GM18858 (cell line): Measurements from ENCODE around the gene MYPN.
"Not testable (repeated sequence)": the region's sequence is repeated elsewhere in the genome, so short reads cannot be mapped to it uniquely, and the experiment has no call there.

Experiments
- ATAC-seq: cut with Tn5 transposase; IDR thresholded peaks from one replicate; pipeline ENCODE4 v1.9.1; 2021; ENCODE audit not compliant: unreplicated experiment

Gene MYPN

DNA sequence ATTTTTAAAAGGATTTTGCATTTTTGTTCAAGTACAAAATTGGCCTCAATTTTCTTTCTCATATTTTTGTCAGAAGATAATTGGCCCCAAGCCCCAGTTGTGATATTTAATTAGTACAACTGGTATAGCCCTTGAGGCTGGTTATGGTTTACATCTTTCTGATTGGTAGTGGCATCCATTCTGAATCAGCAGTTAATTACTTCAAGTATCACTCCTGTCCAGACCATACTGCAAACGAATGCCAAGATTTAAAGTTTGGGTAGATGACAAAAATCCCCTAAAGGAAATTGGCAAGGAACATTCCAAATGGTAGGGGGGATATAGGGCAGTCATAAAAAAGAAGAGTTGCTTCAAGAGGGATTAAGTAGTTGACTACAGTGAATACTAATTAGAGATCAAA lies 23.1 kb downstream of the MYPN start:
- no peak for ATAC-seq

DNA sequence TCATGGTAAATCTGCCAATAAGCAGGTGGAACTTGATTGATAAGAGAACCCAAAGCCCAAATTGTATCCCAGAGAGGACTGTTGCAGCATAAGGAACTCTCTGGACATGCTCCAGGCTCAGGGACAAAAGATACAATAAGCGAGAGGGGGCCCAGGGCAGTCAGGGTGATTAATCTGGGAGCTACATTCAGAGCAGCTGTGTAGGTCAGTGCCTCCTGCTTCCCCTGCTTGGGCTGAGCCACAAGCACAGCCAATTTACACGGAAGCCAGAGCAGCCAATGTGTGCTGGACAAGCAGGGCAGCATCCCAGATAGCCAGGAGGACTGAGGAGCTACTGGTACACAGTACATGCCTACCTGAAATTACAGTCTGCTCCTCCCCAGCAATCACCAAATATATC lies 24.2 kb downstream of the MYPN start:
- no peak for ATAC-seq

DNA sequence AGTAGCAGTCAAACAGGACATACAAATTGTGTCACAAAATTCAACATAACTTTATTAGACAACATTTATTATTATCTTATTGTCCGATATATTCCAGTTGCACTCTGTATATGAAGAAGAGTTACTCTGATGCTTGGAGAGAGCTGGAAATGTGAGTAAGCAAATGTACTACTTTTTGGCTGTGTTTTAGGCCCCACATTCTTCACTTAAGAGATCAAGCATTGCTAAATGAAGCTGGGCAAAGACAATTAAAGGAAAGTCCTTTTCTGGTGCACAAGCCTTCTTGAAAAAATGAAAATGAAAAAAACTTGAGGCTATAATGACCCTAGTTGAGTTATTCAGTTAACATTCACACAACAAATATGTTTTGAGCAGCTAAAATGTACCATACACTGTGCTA lies 26.1 kb downstream of the MYPN start:
- ATAC-seq = no peak

DNA sequence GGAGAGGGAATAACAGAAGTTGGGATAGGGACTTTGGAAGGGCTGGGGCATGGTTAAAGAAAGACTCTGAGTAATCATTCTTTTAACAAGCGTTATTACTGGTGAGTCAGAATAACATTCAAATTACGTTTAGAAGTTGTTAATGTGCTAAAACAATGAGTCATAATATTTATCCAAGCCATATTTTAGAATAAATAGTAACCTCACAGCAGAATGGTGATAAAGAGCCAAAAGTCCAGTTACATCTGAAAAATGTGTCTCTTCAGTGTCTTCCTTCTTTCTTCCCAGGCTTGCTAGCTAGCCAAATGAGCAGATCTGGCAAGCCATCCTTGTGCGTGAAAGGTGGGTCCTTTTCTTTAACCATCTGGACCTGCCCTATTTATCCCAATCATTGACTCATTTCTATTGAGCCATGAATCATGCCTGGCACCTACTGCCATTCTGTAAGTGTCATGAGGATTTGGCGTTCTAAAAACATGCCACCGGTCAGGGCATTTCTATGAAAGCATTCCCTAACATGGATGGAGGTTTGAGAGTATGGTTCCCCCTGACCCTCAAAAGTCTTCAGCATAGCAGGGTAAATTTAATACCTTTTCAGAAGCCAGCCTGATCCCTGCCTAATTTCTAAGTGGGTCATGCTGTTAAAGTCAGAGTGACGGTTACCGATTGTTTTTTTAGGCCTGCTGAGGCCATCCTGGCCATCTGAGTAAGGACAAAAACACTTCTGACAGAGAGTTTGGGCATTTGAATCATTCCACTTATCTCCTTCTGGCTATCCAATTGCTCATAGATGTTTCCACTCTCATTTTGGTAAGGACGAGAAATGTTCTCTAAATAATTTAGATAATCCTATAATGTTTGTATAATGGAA lies 26.9 kb downstream of the MYPN start:
- no peak for ATAC-seq

DNA sequence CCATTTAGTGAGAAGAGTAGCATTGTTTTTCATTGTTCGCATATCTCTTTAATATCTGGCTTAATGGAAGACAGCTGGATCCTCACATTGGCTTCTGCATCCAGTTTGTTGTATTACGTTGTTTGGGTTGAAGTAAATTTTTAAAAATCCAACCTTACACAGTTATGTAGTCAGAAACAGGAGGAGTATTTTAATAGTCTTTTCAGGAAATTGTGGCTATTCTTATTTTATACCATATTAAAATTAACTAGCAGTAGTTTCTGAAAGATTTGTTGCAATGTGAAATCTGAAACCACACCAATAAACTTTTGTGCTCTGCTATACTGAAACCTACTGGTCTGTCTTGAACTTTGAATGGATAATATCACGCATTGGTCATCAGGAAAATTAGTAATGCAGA lies 27.9 kb downstream of the MYPN start:
- ATAC-seq = no peak

DNA sequence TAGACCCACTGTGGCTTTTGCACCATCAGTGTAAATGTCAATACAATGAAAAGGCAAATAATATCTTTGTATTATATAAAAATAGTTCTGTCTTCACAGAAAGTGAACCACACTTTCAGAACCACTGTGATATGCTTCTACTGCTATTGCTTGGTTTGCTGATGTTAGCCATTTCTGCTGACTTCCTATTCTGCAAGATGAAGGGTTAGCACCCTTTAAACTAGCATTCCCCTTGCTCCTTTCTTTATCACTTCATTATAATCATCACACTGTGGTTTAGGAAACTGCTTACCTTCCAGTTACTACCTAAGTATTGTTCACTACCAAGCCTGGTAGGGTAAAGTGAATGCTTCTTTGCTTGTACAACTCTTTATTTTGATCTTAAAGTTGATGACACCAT lies 29.2 kb downstream of the MYPN start:
- no peak for ATAC-seq

DNA sequence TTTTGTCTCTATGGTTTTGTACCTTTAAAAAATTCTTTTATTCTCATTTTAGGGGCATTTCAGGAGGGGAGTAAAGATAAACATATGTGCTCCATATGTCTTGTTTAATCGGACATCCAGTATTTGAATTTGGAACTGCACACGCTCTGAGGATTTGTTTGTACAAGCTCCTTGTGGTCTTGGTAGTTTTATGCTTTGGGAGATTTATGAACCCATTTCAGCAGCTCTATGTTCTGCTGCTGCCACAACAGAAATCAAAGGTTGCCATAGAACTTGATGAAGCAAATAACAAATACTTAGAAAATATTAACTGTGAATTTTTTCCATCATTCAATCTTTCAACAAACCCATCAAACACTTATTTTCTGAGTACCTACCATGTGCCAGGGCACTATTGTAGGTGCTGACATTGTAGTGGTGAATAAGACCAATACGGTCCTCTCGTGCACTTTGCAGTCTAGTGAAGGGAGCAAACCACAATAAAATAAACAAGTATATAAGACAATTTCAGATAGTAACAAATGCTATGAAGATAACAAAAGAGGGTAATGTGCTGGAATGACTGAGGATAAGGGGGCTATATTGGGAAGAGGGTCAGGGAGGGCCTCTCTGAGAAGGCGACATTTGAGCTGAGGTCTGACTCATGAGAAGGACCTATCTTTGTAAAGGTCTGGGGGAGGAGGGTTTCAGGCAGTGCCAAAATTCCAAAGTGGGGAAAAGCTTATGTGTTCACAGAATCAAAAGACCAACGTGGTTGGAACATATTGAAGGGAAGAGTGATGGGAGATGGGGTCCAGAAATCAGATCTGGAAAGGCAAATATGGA lies 30.4 kb downstream of the MYPN start:
- ATAC-seq = no peak

DNA sequence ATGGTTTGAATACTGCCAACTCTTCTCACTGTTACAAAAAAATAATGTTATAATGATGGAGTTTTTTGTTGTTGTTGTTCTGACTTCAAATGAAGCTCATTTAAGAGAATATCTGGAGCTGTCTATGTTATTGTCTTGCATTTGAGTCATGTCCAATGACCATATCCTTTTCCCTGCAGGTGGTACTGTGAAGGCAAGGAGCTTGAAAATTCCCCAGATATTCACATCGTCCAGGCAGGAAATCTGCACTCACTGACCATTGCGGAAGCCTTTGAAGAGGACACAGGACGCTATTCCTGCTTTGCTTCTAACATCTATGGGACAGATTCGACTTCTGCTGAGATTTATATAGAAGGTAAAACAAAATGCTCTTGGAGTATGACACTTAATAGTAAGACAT lies 33.5 kb downstream of the MYPN start:
- ATAC-seq = no peak

DNA sequence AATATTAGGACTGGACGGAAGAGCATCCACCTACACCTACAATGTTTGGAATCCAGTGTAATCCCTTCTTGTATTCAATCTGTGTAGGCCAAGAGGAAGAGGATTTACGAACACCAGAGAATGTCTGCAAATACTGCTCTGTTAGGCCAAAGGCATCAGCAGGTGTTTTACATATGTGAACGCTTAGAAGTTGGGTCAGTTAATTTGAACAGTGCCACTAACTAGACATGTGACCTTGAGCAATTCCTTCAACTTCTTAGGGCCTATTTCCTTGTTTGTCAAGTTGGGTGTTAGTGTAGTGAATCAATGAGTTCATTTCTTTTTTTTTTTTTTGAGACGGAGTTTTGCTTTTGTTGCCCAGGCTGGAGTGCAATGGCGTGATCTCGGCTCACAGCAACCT lies 35.4 kb downstream of the MYPN start:
- ATAC-seq = no peak

DNA sequence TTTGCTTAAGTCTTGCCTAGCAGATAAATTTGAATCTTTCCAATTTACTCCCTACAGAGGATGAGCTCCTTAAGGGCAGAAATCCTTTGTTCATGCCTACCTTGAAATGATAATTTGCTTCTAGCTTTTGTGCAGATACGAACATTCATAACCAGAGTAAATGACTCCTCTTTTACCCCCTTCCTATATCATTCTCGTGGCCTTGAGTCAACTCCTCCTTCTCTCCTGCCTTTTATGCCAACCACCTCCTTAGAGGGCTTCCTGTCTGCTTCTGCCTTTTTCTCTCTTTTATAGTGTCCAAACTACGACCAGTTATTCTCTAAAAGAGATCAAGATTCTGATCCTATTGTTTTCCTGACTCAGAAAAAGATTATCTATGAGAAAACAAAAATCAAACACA lies 36.4 kb downstream of the MYPN start:
- ATAC-seq = no peak

DNA sequence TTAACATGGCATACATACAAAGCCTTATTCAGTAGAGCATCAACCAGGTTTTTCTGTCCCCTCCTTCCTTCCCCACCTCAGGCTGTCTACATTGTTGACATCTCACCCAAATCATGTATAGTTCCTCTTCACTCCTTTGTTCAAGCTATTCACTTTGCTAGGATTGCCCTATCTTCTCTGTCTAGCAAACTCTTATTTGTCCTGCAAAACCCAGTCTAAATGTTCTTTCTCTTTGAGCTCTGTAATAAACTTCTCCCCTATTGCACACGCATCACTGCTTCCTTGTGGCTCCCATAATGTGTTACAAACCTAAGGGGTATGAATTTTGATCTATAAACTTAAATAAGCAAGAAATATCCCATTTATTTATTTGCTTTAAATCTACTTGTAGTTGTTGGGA lies 36.8 kb downstream of the MYPN start:
- ATAC-seq = no peak

DNA sequence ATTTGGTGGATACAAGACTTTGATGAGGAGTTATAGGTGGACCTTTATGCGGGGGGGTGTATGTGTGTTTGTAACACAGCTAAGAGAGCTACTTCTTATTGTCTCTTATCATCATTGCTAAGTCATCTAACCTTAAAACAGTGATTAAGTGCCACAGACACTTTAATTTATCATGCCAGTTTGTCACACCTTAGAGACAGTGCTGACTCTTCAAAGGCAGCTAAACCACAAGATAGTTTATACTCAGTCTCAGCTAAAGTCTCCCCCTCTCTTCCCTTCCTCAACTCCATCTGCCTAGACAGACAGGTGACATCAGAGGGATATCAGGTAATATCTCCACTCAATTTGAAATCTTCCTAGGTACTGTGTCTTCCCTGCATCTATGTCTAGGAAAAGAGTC lies 42.2 kb downstream of the MYPN start:
- no peak for ATAC-seq

DNA sequence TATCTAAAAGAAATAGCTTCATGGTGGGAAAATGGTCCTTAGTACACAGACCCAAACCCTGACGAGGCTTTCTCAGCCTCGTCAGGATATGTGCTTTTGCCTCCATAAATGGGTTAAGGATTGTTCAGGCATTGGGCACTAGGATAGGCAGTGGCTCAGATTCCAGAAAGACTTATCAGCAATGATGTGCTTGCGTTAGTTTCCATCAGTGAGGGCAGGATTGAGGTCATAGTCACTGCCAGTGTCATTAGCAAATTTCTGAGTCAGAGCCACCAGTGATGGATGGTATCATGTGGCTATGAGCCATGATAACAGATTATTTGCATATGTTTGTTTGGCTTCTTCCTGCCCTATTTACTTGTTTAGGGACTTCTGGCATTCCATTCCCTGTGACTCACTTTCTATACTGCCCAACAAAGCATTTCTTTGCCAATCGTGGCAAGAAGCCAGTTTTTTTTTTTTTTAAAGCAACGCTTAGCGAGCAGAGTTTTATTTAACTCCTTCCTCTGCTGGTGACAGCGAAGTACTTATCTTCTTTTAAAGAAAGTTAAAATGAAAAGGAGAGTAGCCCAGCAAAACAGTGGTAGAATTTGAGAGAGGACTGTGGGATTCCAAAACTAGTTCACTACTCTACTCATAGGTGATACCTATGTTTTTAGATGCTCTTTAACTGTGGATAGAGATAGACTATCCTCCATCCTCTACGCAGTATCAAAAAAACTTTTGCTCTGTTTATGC lies 44.4 kb downstream of the MYPN start:
- no peak for ATAC-seq

DNA sequence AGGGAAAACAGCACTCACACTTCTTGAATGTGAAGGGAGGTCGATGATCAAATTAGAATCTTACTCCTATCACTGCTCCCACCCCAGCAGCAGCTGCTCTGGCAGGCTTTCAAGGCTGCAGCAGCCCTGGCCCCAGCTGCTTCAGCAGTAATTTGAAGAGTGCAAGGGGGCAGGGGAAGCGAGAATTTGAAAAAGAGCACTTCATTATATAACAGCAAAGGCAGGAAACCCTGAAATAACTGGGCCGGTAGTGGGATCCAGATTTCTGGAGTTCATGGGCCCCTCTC lies 44.9 kb downstream of the MYPN start:
- ATAC-seq = no peak

DNA sequence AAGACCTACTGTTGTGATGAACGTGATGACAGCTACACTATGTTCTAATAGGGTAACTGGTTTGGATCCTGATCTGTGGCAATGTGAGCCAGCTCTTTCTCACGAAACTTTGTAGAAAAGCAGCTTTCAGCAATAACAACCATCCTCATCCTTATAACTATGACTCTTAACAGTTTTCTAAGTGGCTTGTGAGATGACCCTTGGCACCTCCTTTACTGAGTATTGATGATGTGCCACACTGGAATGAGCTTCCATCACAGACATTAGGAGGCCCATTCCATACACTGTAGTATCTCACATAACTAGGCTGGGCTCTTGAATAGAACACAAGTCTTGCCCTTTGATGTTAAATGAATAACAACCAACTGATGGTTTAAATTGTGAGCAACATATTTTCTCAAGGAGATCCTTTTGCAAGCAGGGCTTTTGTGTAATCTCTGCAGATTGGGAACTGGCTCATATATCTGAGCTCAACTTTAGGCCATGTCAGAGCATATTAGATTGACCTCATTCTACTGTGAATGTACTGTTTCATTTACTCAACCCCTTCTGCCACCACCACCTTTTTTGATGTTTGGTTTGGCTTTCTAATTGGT lies 46.4 kb downstream of the MYPN start:
- ATAC-seq = no peak

DNA sequence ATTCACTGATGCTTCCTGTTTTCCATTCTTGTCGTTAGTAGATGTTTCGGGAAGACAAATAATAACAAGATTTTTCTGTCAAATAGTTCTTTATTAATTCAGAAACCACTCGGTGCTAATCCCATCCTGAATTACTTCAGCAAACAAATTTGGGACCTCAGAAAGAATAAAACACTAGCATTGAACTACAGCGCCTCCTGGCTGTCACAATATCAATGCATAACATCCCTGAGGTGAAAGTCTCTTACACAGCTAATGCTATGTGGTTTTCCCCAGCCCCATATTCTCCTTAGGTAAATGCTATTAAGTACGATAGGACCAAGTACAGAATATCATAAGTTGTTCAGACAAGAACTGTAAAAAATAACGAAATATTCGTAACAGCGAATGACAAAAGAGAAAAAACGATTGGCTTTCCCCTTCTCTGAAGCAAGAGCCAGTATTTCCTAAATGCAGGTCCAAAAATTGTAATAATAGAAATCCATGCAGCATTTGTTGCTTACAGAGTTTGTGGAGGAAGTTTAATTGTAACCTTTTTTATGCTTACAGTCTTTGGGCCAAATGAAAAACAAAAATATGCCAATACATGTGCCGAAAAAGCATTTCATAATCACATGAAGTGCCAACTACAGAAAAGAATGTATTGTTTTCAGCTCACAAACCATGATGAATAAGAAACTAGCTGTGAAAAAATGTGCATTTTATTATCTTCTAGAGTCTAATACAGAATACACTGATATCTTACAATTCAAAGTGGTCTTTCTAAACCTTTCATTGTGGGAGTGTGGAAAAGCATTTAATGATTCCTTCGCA lies 47.3 kb downstream of the MYPN start:
- no peak for ATAC-seq

DNA sequence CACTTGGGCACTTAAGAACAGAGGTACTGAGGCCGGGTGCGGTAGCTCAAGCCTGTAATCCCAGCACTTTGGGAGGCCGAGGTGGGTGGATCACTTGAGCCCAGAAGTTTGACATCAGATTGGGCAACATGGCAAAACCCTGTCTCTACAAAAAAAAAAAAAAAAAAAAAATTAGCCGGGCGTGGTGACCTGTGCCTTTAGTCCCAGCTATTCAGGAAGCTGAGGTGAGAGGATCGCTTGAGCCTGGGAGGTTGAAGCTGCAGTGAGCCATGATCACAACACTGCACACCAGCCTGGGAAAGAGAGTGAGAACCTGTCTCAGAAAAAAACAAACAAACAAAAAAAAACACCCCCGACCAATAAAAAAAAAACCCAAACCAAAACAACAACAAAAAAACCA lies 48.2 kb downstream of the MYPN start:
- ATAC-seq = not testable (repeated sequence)

DNA sequence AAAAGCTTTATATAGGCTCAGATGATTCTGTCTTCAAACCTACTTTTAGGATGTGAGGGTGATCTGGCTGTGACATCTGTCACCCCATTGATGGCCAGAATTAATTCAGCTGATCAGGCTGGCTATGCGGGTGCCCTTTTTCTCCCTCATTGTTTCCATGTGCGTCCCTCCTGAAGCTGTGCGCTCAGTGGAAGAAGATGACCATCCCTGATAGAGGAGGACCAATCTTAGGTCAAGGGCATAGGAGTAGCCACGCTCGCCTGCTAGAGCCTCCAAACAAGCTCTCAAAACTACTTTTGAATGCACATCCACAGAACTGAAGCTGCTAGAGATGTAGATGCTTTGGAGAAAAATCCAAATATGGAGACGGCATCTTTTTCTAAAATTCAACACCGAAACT lies 48.7 kb downstream of the MYPN start:
- no peak for ATAC-seq

DNA sequence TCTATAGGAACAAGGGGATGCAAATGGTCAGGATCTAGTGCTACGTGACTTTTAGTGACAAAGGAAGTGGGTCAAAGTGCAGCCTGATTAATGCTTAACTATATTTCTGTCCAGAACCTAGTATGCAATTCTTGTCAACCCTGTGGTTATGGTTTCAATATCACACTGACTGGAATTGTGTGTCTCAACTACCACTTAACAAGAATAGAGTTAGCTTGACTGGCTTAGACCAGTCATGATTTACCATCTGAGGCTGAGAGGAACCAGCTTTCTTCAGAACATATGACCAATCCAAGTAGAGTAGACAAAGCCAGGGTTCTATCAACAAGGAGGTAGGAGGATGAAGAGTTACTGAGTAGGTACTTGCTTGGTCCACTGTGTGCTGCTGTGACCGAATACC lies 54.4 kb downstream of the MYPN start:
- ATAC-seq = peak; percentile 99

DNA sequence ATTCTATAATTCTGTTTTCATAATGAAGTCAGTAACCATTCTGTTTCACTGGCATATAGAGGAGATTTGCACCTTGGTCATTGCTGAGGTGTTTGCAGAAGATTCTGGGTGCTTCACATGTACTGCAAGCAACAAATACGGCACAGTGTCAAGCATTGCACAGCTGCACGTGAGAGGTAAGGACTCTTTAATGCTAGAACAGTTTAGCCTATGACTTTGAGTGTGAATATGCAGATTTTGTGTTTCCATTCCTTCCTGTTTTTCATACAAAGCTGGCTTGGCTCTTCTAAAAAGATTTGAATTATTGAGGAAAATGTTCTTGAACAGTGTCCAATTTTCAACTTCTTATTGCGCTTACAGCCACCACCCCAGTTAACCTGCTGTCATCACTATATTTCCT lies 56.4 kb downstream of the MYPN start:
- ATAC-seq = no peak
